H1 (cell line): ENCODE data around the gene DUS1L.

Experiments
- CEBPB ChIP-seq: IDR thresholded peaks from 2 replicates; pipeline ENCODE4 v1.6.1; 2012; ENCODE audit warnings: low read depth, low read length
- CTCF ChIP-seq, 3 experiments: IDR thresholded peaks; 1 replicate in 2 of 3; 2 replicates in 1 of 3; pipeline versions ENCODE4 v1.5.1 to v1.6.1; 2011; ENCODE audit warnings: low read length in 3 of 3, mild to moderate bottlenecking in 3 of 3, inconsistent platforms in 2 of 3, low read depth in 1 of 3, moderate library complexity in 1 of 3; ENCODE audit not compliant: insufficient read depth in 1 of 3; ENCODE audit errors: control extremely low read depth in 1 of 3
- HDAC6 ChIP-seq: IDR thresholded peaks from one replicate; pipeline ENCODE4 v1.7.1; 2012; ENCODE audit warnings: low read depth, mild to moderate bottlenecking, inconsistent platforms, low read length, moderate library complexity
- KDM1A ChIP-seq: fragments of 200-600, 300-600 bp; sonication (generic); IDR thresholded peaks from 2 replicates; pipeline ENCODE4 v1.7.1; 2016; ENCODE audit warnings: mild to moderate bottlenecking, low read length, borderline replicate concordance
- POLR2A ChIP-seq, 2 experiments: IDR thresholded peaks; 1 replicate in 1 of 2; 2 replicates in 1 of 2; pipeline ENCODE4 v1.6.1; 2011; ENCODE audit warnings: low read depth in 2 of 2, low read length in 2 of 2, mild to moderate bottlenecking in 2 of 2; ENCODE audit errors: control extremely low read depth in 1 of 2
- POLR2AphosphoS5 ChIP-seq: IDR thresholded peaks from 2 replicates; pipeline ENCODE4 v1.6.1; 2011; ENCODE audit warnings: low read depth, low read length
- RAD21 ChIP-seq, 2 experiments: IDR thresholded peaks in 1 of 2; conservative IDR thresholded peaks in 1 of 2; 2 replicates each; pipeline ENCODE4 v1.6.1; 2011; ENCODE audit warnings: low read depth in 2 of 2, low read length in 2 of 2, improper control_type of control experiment in 1 of 2, inconsistent platforms in 1 of 2, mild to moderate bottlenecking in 1 of 2, moderate library complexity in 1 of 2
- SIN3A ChIP-seq, 2 experiments: IDR thresholded peaks in 1 of 2; conservative IDR thresholded peaks in 1 of 2; 2 replicates each; pipeline ENCODE4 v1.6.1; 2011 to 2012; ENCODE audit warnings: low read length in 2 of 2, improper control_type of control experiment in 1 of 2, low read depth in 1 of 2, mild to moderate bottlenecking in 1 of 2
- SIRT6 ChIP-seq: IDR thresholded peaks from one replicate; pipeline ENCODE4 v1.7.1; 2012; ENCODE audit warnings: low read length, inconsistent platforms
- TAF1 ChIP-seq: IDR thresholded peaks from 2 replicates; pipeline ENCODE4 v1.6.1; 2011; ENCODE audit warnings: mild to moderate bottlenecking, low read depth, low read length
- USF2 ChIP-seq: IDR thresholded peaks from 2 replicates; pipeline ENCODE4 v1.6.1; 2011; ENCODE audit warnings: low read length, improper control_type of control experiment
- YY1 ChIP-seq: IDR thresholded peaks from 2 replicates; pipeline ENCODE4 v1.6.1; 2011; ENCODE audit warnings: low read depth, mild to moderate bottlenecking, low read length

GRCh38 chr17:82041144-82041814, 24.3 kb downstream of the DUS1L start:
- TF ChIP-seq CEBPB (no peak), CTCF (IDR thresholded peaks at IDR 0.05; ENCODE audit: control extremely low read depth in 1 of 3, insufficient read depth in 1 of 3, low read depth in 1 of 3, low read length in 3 of 3) (no peak), POLR2A (IDR thresholded peaks at IDR 0.05; ENCODE audit: control extremely low read depth in 1 of 2, low read depth in 2 of 2, low read length in 2 of 2) (no peak), POLR2AphosphoS5 (no peak), HDAC6 (no peak), KDM1A (no peak), TAF1 (no peak), RAD21 (IDR thresholded peaks at IDR 0.05 in 1 of 2, conservative IDR thresholded peaks at IDR 0.05 in 1 of 2; ENCODE audit: low read depth in 2 of 2, low read length in 2 of 2) (no peak), YY1 (no peak), SIN3A (conservative IDR thresholded peaks at IDR 0.05 in 1 of 2, IDR thresholded peaks at IDR 0.05 in 1 of 2; ENCODE audit: low read depth in 1 of 2, low read length in 2 of 2) (no peak), USF2 (no peak), SIRT6 (no peak)
